Vagina (tissue), 2 donors: ENCODE measurements around the gene VPS37D. TPM values are rescaled to one million over a fixed set of nuclear protein-coding genes. Genes with fewer than 3 reads are reported as not detected.
"Not testable (repeated sequence)": the region's sequence is repeated elsewhere in the genome, so short reads cannot be mapped to it uniquely, and the experiment has no call there.

Source experiments
- DNase-seq, 2 donors: peaks; one replicate each; pipeline ENCODE4 v3.0.0-alpha.2; 2017; ENCODE audit errors: extremely low spot score in 2 of 2
- H3K27ac ChIP-seq: fragments of 200-600 bp; sonication (generic); one replicate; pipeline ENCODE4 v1.5.1; 2019
- H3K27me3 ChIP-seq: fragments of 200-600 bp; sonication (generic); one replicate; pipeline ENCODE4 v1.5.1; 2019
- H3K36me3 ChIP-seq, 2 donors: fragments of 200-600 bp; sonication (generic); one replicate each; pipeline ENCODE4 v1.5.1; 2017 to 2019
- H3K4me1 ChIP-seq: fragments of 200-600 bp; sonication (generic); one replicate; pipeline ENCODE4 v1.5.1; 2019
- H3K4me3 ChIP-seq, 2 donors: fragments of 200-600 bp; sonication (generic); 1 replicate in 1 of 2; 2 replicates in 1 of 2; pipeline ENCODE4 v1.5.1; 2016 to 2019
- H3K9me3 ChIP-seq: fragments of 200-600 bp; sonication (generic); one replicate; pipeline ENCODE4 v1.5.1; 2019
- CTCF ChIP-seq, 3 experiments: fragments of 450-650 bp in 2 of 3; fragments of 200-600 bp in 1 of 3; sonication (generic) in 1 of 3; IDR thresholded peaks; one replicate each; pipeline ENCODE4 v1.5.1; 2017 to 2019; ENCODE audit warnings: antibody characterized with exemption in 3 of 3, mild to moderate bottlenecking in 2 of 3, moderate library complexity in 2 of 3
- POLR2A ChIP-seq, 2 donors: fragments of 450-650 bp; IDR thresholded peaks; one replicate each; pipeline ENCODE4 v1.6.1; 2017; ENCODE audit warnings: antibody characterized with exemption in 2 of 2, mild to moderate bottlenecking in 2 of 2, moderate library complexity in 2 of 2
- POLR2AphosphoS5 ChIP-seq, 2 donors: sonication (generic); formaldehyde crosslinking; IDR thresholded peaks; one replicate each; pipeline ENCODE4 v1.9.0; 2017; ENCODE audit warnings: antibody characterized with exemption in 2 of 2, mild to moderate bottlenecking in 2 of 2, low read depth in 1 of 2; ENCODE audit not compliant: insufficient read depth in 1 of 2
- intact Hi-C: fragments of 100-400 bp; cut with DNase I; formaldehyde crosslinking; loops from one replicate; pipeline ENCODE4 v1.15.1; 2023
- microRNA counts, 2 donors: library from miRNA; unstranded; fragments of <30 nt; microRNA quantifications; one replicate each; lab custom pipeline; 2016 to 2017
- microRNA-seq: library from miRNA; unstranded; fragments of <30 nt; microRNA quantifications from one replicate; pipeline ENCODE4, GENCODE V29; 2017; ENCODE audit warnings: borderline number of aligned reads, borderline replicate concordance
- small RNA-seq: library from RNA; depleted of rRNA; stranded (forward); fragments of <200 nt; gene quantifications from one replicate; pipeline ENCODE3, GENCODE V24; 2016
- total RNA-seq: library from RNA; depleted of rRNA; stranded (reverse); fragments of >200 nt; gene quantifications from one replicate; pipeline ENCODE4 v1.2.3, GENCODE V29; 2016

The VPS37D gene
- total RNA-seq, 1 donor from 2014 or later: 5.4 TPM

- Histone ChIP-seq H3K27me3 (no peaks in the 10 kb centered on the region), H3K9me3 (no peaks in the 10 kb centered on the region), H3K27ac (peak overlapping the region; percentile 46), H3K4me1 (peaks cover 46% of the 10 kb centered on the region), H3K36me3 (no peaks in the 10 kb centered on the region), H3K4me3 (peak overlapping the region; percentile 62 to 91)
- intact Hi-C loops: no loop called here
- TF ChIP-seq POLR2AphosphoS5 (IDR thresholded peaks at IDR 0.05; ENCODE audit: insufficient read depth in 1 of 2, low read depth in 1 of 2) (no peak), CTCF (IDR thresholded peaks at IDR 0.05) (no peak), POLR2A (IDR thresholded peaks at IDR 0.05) (no peak)
- no peak for DNase-seq
Observed at GRCh38 chr7:73718438-73718881, 50.8 kb downstream of the VPS37D start.

GRCh38 chr7:73718905-73719805, 51.5 kb downstream of the VPS37D start, which contains the start of gene STX1A:
Gene STX1A, minus strand, starts transcription at chr7:73719669. Its CDS starts 38 bp downstream, at chr7:73719631.
- no peaks in the 10 kb centered on the region for H3K27me3 ChIP-seq
- intact Hi-C loops: no loop called here
- H3K27ac ChIP-seq: peak within 1 kb of the TSS; percentile 46
- DNase-seq: no peak
- peak in 1 of 2 donors; percentile 52 for TF ChIP-seq POLR2A (IDR thresholded peaks at IDR 0.05)
- TF ChIP-seq POLR2AphosphoS5 (IDR thresholded peaks at IDR 0.05; ENCODE audit: insufficient read depth in 1 of 2, low read depth in 1 of 2): no peak
- peak within 1 kb of the TSS; percentile 62 to 91 for H3K4me3 ChIP-seq
- no peaks in the 10 kb centered on the region for H3K36me3 ChIP-seq
- H3K9me3 ChIP-seq: no peaks in the 10 kb centered on the region
- peaks cover 46% of the 10 kb centered on the region for H3K4me1 ChIP-seq

- TF ChIP-seq CTCF (IDR thresholded peaks at IDR 0.05) (no peak), POLR2AphosphoS5 (IDR thresholded peaks at IDR 0.05; ENCODE audit: insufficient read depth in 1 of 2, low read depth in 1 of 2) (no peak)
- Histone ChIP-seq H3K27ac (no peak overlapping the region), H3K4me3 (peak overlapping the region; percentile 62 to 91), H3K27me3 (no peaks in the 10 kb centered on the region), H3K36me3 (no peaks in the 10 kb centered on the region), H3K9me3 (no peaks in the 10 kb centered on the region), H3K4me1 (peaks cover 44% of the 10 kb centered on the region)
- DNase-seq: no peak
- intact Hi-C loops: loop anchor here (5.0 kb wide), 1 partner anchor 112 kb away; no protein-coding TSS in a partner anchor
Observed at GRCh38 chr7:73719806-73720169, 52.2 kb downstream of the VPS37D start.

- H3K4me3 ChIP-seq, DNase-seq, H3K36me3 ChIP-seq, H3K9me3 ChIP-seq, H3K27ac ChIP-seq, H3K27me3 ChIP-seq: not testable (repeated sequence)
- intact Hi-C loops: loop anchor here (5.0 kb wide), 1 partner anchor 113 kb away; no protein-coding TSS in a partner anchor
- H3K4me1 ChIP-seq: peaks cover 37% of the 10 kb centered on the region
Observed at GRCh38 chr7:73720443-73720842, 52.8 kb downstream of the VPS37D start.

GRCh38 chr7:73721377-73721817, 53.8 kb downstream of the VPS37D start:
- no peak overlapping the region for H3K4me3 ChIP-seq
- no peaks in the 10 kb centered on the region for H3K36me3 ChIP-seq
- TF ChIP-seq CTCF (IDR thresholded peaks at IDR 0.05): no peak
- no peak for TF ChIP-seq POLR2AphosphoS5 (IDR thresholded peaks at IDR 0.05; ENCODE audit: insufficient read depth in 1 of 2, low read depth in 1 of 2)
- TF ChIP-seq POLR2A (IDR thresholded peaks at IDR 0.05): no peak
- no peaks in the 10 kb centered on the region for H3K9me3 ChIP-seq
- no peak for DNase-seq
- peaks cover 28% of the 10 kb centered on the region for H3K4me1 ChIP-seq
- H3K27me3 ChIP-seq: no peaks in the 10 kb centered on the region
- intact Hi-C loops: loop anchor here (5.0 kb wide), 1 partner anchor 114 kb away; no protein-coding TSS in a partner anchor
- no peak overlapping the region for H3K27ac ChIP-seq

MicroRNA genes within 50 kb of the gene (microRNA counts, 767-probe panel; counts per million panel counts)
- microRNA hsa-miR-4284 (lab: Ali Mortazavi, UCI): 261 to 3,611 counts per million in 2 donors

Small RNA genes within 50 kb of the gene (microRNA-seq; reads per million reads assigned to microRNA genes)
- gene MIR4284: not detected

Small RNA genes within 50 kb of the gene (small RNA-seq; reads per million reads assigned to genes)
- gene MIR4284: not detected

Other genes starting within 250 kb of the VPS37D start
- 1.7 TPM for gene FZD9, start 234.1 kb upstream of the VPS37D start, total RNA-seq
- gene BAZ1B, start 145.5 kb upstream of the VPS37D start, total RNA-seq: 45.4 TPM
- gene BCL7B, start 110.1 kb upstream of the VPS37D start, total RNA-seq: 57.0 TPM
- gene TBL2, start 89.3 kb upstream of the VPS37D start, total RNA-seq: 29.0 TPM
- gene MLXIPL, start 43.3 kb upstream of the VPS37D start, total RNA-seq: 6.1 TPM
- 7.1 TPM for gene DNAJC30, start 15.6 kb downstream of the VPS37D start, total RNA-seq
- gene BUD23, start 15.8 kb downstream of the VPS37D start, total RNA-seq: 49.8 TPM
- 17.2 TPM for gene STX1A, start 51.8 kb downstream of the VPS37D start, total RNA-seq
- gene ABHD11, start 71.0 kb downstream of the VPS37D start, total RNA-seq: 23.8 TPM
- not detected for gene CLDN3, start 102.4 kb downstream of the VPS37D start, total RNA-seq
- 29.5 TPM for gene CLDN4, start 163.2 kb downstream of the VPS37D start, total RNA-seq
- gene METTL27, start 174.7 kb downstream of the VPS37D start, total RNA-seq: not detected
- gene TMEM270, start 193.3 kb downstream of the VPS37D start, total RNA-seq: not detected